ENCODE data around the gene AUTS2. TPM values are rescaled to one million over a fixed set of nuclear protein-coding genes. Genes with fewer than 3 reads are reported as not detected.

The AUTS2 gene
- total and polyA plus RNA-seq, 10 of the 15 experiments (the other 5 are each of a cell fraction or from before 2014, with no cell fraction given), result 6.4 to 55.6 (median 21.6) TPM

- TF ChIP-seq E4F1 (IDR thresholded peaks at IDR 0.05; ENCODE audit: borderline replicate concordance, partially characterized antibody) (no peak), ZZZ3 (IDR thresholded peaks at IDR 0.05; ENCODE audit: control insufficient read depth, insufficient read length, low read depth) (no peak), HCFC1 (IDR thresholded peaks at IDR 0.05; ENCODE audit: low read length) (no peak), SREBF2 (IDR thresholded peaks at IDR 0.05; ENCODE audit: low read length) (no peak), ZSCAN29 (IDR thresholded peaks at IDR 0.05) (no peak)
These were observed 913.9 kb downstream of the AUTS2 start (continued) for GRCh38 chr7:70512144-70512543.

GRCh38 chr7:70512761-70513160 lies 914.5 kb downstream of the AUTS2 start:
- H3K4me3 ChIP-seq, result no peak overlapping the region
- ChIA-PET CTCF (interaction anchor here (1.1 to 1.7 kb wide), 2 partner anchors 65 to 186 kb away, joined by 3 to 4 read pairs; no protein-coding TSS in a partner anchor), POLR2A (no interaction called here)

More at GRCh38 chr7:70512761-70513160, 914.5 kb downstream of the AUTS2 start:
- Histone ChIP-seq H3K9me3 (replicated peaks; ENCODE audit: control insufficient read depth, insufficient read depth, low read length) (no peaks in the 10 kb centered on the region), H3K27me3 (replicated peaks in 1 of 2; ENCODE audit: control insufficient read depth in 2 of 2, insufficient read depth in 2 of 2, low read length in 1 of 2) (no peaks in the 10 kb centered on the region), H3K79me2 (ENCODE audit: control insufficient read depth, insufficient read depth, low read length) (no peaks in the 10 kb centered on the region), H3K9ac (ENCODE audit: control insufficient read depth, insufficient read depth, low read length) (no peak overlapping the region), H2AFZ (ENCODE audit: control insufficient read depth, low read depth, low read length) (no peak overlapping the region), H3K4me1 (ENCODE audit: control insufficient read depth, insufficient read depth, low read length) (no peaks in the 10 kb centered on the region), H3K36me3 (ENCODE audit: control insufficient read depth in 2 of 2, insufficient read depth in 2 of 2, low read length in 1 of 2) (no peaks in the 10 kb centered on the region), H3K4me2 (ENCODE audit: control insufficient read depth, insufficient read depth) (no peak overlapping the region), H4K20me1 (ENCODE audit: control insufficient read depth, insufficient read depth) (no peaks in the 10 kb centered on the region), H3K27ac (ENCODE audit: control insufficient read depth, insufficient read depth) (no peak overlapping the region)
- intact Hi-C loops (cut with micrococcal nuclease; ENCODE audit: unreplicated experiment) (no loop called here), in situ Hi-C loops (cut with MboI) (no loop called here)
- ChIA-PET SMC1A (ENCODE audit: uncharacterized antibody, unreplicated experiment) (no interaction called here), RAD21 (ENCODE audit: unreplicated experiment) (no interaction called here)
- no peak for TF ChIP-seq IKZF2 (IDR thresholded peaks at IDR 0.05)
- no peak for TF ChIP-seq ZNF274 (IDR thresholded peaks at IDR 0.05; ENCODE audit: insufficient read depth, insufficient read length)
- TF ChIP-seq RCOR1 (conservative IDR thresholded peaks at IDR 0.05; ENCODE audit: low read depth, low read length), result no peak
- TF ChIP-seq ZNF217 (IDR thresholded peaks at IDR 0.05), result no peak
- no peak for TF ChIP-seq EP300 (IDR thresholded peaks at IDR 0.05; ENCODE audit: borderline replicate concordance in 1 of 2, control insufficient read depth in 1 of 2, low read depth in 2 of 2, low read length in 2 of 2)
- no peak for TF ChIP-seq RELA (IDR thresholded peaks at IDR 0.05; ENCODE audit: borderline replicate concordance, partially characterized antibody)
- no peak for TF ChIP-seq POLR2AphosphoS2 (IDR thresholded peaks at IDR 0.05; ENCODE audit: low read depth, low read length)
- no peak for TF ChIP-seq IKZF1 (conservative IDR thresholded peaks at IDR 0.05)
- no peak for TF ChIP-seq HDAC6 (IDR thresholded peaks at IDR 0.05; ENCODE audit: unreplicated experiment)
- TF ChIP-seq SP1 (IDR thresholded peaks at IDR 0.05; ENCODE audit: low read depth, low read length), result no peak
- FAIRE-seq (no peak), ATAC-seq (no peak), DNase-seq (ENCODE audit: low read depth, low spot score) (no peak)
- BruUV-seq (replicated peaks), result no TSS peak
- 26% methylated on average over 3 of the region's 3 CpGs for WGBS (ENCODE audit: insufficient coverage, insufficient replicate concordance, low lambda C conversion rate, missing lambda C conversion rate)

Measured in GM12878 (cell line).